ENCODE results near the gene SPAG17.

The SPAG17 gene

GRCh38 chr1:118118873-118119463 lies 66.1 kb downstream of the SPAG17 start:
- DNase-seq (ENCODE audit: low spot score): no peak

GRCh38 chr1:118118469-118118868 lies 66.6 kb downstream of the SPAG17 start:
- no peak for DNase-seq (ENCODE audit: low spot score)

DNA sequence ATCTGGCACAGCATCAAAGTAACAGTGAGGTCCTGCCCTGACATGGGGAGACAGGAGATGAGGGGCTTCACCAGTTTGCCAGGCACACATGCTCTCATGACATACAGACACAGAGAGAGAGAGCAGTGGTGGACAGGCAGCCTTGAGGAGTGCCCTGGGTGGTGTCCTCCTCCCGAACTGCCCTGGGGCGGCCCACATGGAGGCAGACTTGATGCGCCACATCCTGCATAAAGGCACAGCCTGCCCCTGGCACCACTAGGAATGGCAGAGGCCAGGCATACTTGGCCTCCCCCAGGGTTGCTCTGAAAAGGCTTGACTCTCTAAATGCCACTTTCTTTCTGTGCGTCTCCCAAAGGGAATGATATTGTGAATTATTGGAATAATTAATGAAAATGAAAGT lies 67.5 kb downstream of the SPAG17 start:
- DNase-seq (ENCODE audit: low spot score): no peak

GRCh38 chr1:118116909-118117308 lies 68.1 kb downstream of the SPAG17 start:
- no peak for DNase-seq (ENCODE audit: low spot score)

- DNase-seq (ENCODE audit: low spot score): no peak
Observed at GRCh38 chr1:118116401-118116800, 68.6 kb downstream of the SPAG17 start.

- DNase-seq (ENCODE audit: low spot score): no peak
Observed at GRCh38 chr1:118115567-118116295, 69.3 kb downstream of the SPAG17 start.

- no peak for DNase-seq (ENCODE audit: low spot score)
Observed at GRCh38 chr1:118113261-118113660, 71.8 kb downstream of the SPAG17 start.

GRCh38 chr1:118110580-118110979 lies 74.4 kb downstream of the SPAG17 start:
- no peak for DNase-seq (ENCODE audit: low spot score)

DNA sequence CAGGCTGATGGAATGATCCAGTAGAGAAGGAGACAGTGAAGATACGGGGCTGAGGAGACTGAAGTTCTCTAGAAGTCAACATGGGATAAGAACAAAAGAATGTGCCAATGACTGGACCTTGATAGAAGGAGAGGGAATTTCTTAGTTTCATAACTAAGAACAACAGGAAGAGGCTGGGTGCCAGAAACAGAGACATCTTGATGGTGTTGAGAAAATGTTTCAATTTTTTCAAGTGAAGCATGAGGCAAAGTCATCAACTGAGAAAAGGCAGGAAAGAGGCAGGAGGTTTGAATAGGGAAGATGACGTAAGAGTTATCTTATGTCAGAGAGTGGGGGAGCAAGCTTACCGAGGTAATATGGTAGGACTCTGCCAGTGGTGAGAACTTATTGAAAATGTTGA lies 80.1 kb downstream of the SPAG17 start:
- DNase-seq (ENCODE audit: low spot score): no peak

GRCh38 chr1:118102445-118102844 lies 82.6 kb downstream of the SPAG17 start:
- no peak for DNase-seq (ENCODE audit: low spot score)

DNA sequence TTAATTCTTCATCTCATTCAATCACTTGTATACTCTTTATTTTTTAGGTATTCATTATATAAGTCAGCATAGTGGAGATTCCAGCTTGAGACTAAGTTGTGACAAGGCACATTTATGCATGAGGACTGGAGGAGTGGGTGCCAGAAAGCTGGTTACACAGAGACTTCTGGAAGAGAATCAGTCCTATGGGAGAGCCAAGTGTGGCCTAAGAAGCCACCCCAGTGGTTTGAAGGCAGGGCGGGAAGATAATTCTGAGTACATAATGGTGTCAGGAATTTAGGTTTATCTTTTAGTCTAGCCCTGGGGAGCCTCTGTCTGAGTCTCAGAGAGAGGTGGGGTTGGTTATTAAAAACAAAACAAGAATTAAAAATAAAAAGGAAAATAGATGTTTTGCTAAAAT lies 83.0 kb downstream of the SPAG17 start:
- DNase-seq (ENCODE audit: low spot score): no peak

DNA sequence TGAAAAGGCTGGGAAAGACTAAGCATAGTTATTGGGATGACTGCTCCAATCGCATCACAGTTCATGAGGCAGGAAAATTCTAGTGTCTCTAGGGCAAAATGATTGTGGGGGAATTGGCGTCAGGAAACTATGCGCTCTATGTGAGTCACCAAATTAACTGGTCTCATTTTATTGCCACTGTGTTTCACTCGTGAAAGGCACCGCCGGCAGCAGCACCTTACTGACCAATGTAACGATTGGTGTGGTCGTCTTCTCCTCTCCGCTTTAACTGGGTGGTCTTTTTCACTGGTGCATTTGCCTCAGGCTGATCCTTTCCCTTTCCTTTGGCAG lies 83.5 kb downstream of the SPAG17 start:
- no peak for DNase-seq (ENCODE audit: low spot score)

GRCh38 chr1:118100686-118101514 lies 84.1 kb downstream of the SPAG17 start:
- no peak for DNase-seq (ENCODE audit: low spot score)

GRCh38 chr1:118099686-118100085 lies 85.3 kb downstream of the SPAG17 start:
- DNase-seq (ENCODE audit: low spot score): no peak

- DNase-seq (ENCODE audit: low spot score): no peak
Observed at GRCh38 chr1:118097622-118098348, 87.2 kb downstream of the SPAG17 start.

DNA sequence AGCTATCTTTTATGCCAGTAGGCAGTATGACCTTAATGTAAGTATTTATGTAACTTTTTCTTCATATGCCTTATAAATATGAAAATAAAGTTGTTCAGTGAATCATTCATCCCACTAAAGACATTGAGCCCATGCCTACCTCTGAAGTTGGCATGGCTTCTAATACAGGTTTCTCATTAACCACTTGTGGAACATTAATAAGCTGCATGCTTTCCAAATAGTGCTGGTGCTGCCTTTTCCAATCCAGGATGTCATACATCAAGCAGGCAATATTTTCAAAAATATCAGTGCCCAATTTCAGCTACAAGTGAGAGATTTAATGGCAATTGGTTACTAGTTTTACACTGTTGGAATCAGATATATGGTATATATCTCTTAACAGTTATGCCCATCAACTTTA lies 92.0 kb downstream of the SPAG17 start:
- no peak for DNase-seq (ENCODE audit: low spot score)

DNA sequence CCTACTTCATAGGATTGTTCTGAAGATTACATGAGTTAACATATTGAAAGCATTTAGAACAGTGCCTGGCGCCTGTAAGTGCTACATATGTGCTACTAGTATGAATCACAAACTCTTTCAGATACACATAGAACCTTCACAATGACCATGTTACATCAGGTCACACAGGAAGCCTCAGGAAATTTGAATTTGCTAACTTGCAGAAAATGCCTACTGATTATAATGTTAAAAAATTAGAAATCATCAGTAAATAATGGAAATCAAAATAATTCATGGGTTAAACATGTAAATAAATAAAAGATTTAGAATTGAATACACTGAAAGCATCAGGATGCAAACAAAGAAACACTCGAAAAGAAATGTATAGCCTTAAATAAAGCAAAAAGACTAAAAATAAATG lies 94.9 kb downstream of the SPAG17 start:
- DNase-seq (ENCODE audit: low spot score): no peak

- DNase-seq (ENCODE audit: low spot score): no peak
Observed at GRCh38 chr1:118085365-118085764, 99.7 kb downstream of the SPAG17 start.

GRCh38 chr1:118084400-118084799 lies 100.6 kb downstream of the SPAG17 start:
- no peak for DNase-seq (ENCODE audit: low spot score)

- no peak for DNase-seq (ENCODE audit: low spot score)
Observed at GRCh38 chr1:118082984-118083383, 102.0 kb downstream of the SPAG17 start.

GRCh38 chr1:118081387-118081786 lies 103.6 kb downstream of the SPAG17 start:
- DNase-seq (ENCODE audit: low spot score): no peak

DNA sequence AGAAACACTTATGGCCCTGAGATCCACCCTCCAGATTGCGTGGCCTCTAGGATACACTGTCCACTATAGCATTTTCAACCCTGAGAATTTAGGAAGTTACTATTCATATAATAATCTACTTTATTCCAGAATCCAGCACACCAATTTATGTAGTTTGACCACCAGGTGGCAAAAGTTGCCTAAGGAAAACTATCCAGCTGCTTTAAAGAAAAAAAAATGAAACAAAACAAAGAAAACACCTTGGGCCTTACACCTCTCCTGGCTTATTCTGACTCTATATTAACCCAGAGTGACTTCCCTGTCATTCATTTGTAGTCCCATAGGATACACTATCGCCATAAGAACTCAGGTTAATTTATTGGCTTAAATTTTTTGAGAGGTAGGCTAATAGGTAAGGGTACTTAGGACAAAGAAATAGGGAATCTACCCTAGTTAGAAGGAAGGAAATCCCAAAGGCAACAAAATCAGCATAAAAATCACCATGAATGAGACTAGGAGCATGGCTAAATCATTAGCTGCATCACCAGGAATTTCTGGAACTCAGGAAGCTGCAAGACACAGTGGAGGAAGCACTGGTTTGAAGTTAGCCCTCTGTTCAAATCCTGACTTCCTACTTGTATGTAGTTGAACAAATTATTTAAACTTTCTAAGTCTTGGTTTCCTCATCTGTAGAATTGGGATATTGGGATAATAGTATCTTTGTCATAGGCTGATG lies 107.5 kb downstream of the SPAG17 start:
- no peak for DNase-seq (ENCODE audit: low spot score)
